Measurements from ENCODE around the gene ALPI.

ALPI gene

GRCh38 chr2:232497348-232497747 is 41.4 kb downstream of the ALPI start:
- DNase-seq (ENCODE audit: low read depth in 2 of 2), result no peak

- no peak for DNase-seq (ENCODE audit: low read depth in 2 of 2)
Observed at GRCh38 chr2:232498452-232498851, 42.5 kb downstream of the ALPI start.

- no peak for DNase-seq (ENCODE audit: low read depth in 2 of 2)
Observed at GRCh38 chr2:232501331-232501771, 45.4 kb downstream of the ALPI start.

GRCh38 chr2:232501794-232502390 is 45.9 kb downstream of the ALPI start:
- DNase-seq (ENCODE audit: low read depth in 2 of 2), result no peak

- DNase-seq (ENCODE audit: low read depth in 2 of 2), result no peak
Observed at GRCh38 chr2:232502511-232502910, 46.6 kb downstream of the ALPI start.

- peak in 1 of 2 donors; percentile 21 for DNase-seq (ENCODE audit: low read depth in 2 of 2)
Observed at GRCh38 chr2:232502911-232503808, 47.2 kb downstream of the ALPI start.

GRCh38 chr2:232503809-232504323 is 47.9 kb downstream of the ALPI start:
- DNase-seq (ENCODE audit: low read depth in 2 of 2), result no peak

- no peak for DNase-seq (ENCODE audit: low read depth in 2 of 2)
Observed at GRCh38 chr2:232504438-232504837, 48.5 kb downstream of the ALPI start.

- no peak for DNase-seq (ENCODE audit: low read depth in 2 of 2)
Observed at GRCh38 chr2:232505856-232506255, 49.9 kb downstream of the ALPI start.

- no peak for DNase-seq (ENCODE audit: low read depth in 2 of 2)
Observed at GRCh38 chr2:232506709-232507108, 50.8 kb downstream of the ALPI start.

- DNase-seq (ENCODE audit: low read depth in 2 of 2), result no peak
Observed at GRCh38 chr2:232508251-232508650, 52.3 kb downstream of the ALPI start.
